Brain microvascular endothelial cell (primary cell): Measurements from ENCODE around the gene LHFPL2.
A peak's percentile ranks its signal among the peaks of the same experiment; 100 is the strongest.

Source experiments
- DNase-seq: peaks from one replicate; pipeline ENCODE4 v3.0.0-alpha.2; 2020
- H3K27ac ChIP-seq: fragments of 250-450 bp; sonication (Bioruptor Pico); 2 replicates; pipeline ENCODE4 v1.5.1; 2020; ENCODE audit warnings: mild to moderate bottlenecking, moderate library complexity
- H3K27me3 ChIP-seq: fragments of 250-450 bp; sonication (Bioruptor Pico); replicated peaks from 2 replicates; pipeline ENCODE4 v1.5.1; 2020; ENCODE audit warnings: mild to moderate bottlenecking
- H3K36me3 ChIP-seq: fragments of 250-450 bp; sonication (Bioruptor Pico); replicated peaks from 2 replicates; pipeline ENCODE4 v1.5.1; 2020; ENCODE audit warnings: mild to moderate bottlenecking
- H3K4me3 ChIP-seq: 2 replicates; pipeline ENCODE4 v1.5.1; 2011; ENCODE audit warnings: low read depth, mild to moderate bottlenecking, control low read depth, low read length, moderate library complexity
- in situ Hi-C: cut with HindIII; loops from 2 replicates; pipeline ENCODE4 v1.10.0; 2017; ENCODE audit warnings: low sequenced_read_pairs, low pct_ligation_motif_present
- TF ChIP-seq, protein P1 (sequence below): IDR thresholded peaks from 2 replicates; pipeline ENCODE4 v1.5.1; 2011; ENCODE audit warnings: low read depth, mild to moderate bottlenecking, moderate library complexity, low read length, control low read depth, inconsistent platforms; ENCODE audit errors: missing control alignments

Gene LHFPL2

GRCh38 chr5:78666041-78666444 lies 17.5 kb upstream of the LHFPL2 start:
- Histone ChIP-seq H3K27me3 (no peaks in the 10 kb centered on the region), H3K27ac (no peak overlapping the region), H3K4me3 (no peak overlapping the region), H3K36me3 (no peaks in the 10 kb centered on the region)
- TF ChIP-seq, protein P1, sequence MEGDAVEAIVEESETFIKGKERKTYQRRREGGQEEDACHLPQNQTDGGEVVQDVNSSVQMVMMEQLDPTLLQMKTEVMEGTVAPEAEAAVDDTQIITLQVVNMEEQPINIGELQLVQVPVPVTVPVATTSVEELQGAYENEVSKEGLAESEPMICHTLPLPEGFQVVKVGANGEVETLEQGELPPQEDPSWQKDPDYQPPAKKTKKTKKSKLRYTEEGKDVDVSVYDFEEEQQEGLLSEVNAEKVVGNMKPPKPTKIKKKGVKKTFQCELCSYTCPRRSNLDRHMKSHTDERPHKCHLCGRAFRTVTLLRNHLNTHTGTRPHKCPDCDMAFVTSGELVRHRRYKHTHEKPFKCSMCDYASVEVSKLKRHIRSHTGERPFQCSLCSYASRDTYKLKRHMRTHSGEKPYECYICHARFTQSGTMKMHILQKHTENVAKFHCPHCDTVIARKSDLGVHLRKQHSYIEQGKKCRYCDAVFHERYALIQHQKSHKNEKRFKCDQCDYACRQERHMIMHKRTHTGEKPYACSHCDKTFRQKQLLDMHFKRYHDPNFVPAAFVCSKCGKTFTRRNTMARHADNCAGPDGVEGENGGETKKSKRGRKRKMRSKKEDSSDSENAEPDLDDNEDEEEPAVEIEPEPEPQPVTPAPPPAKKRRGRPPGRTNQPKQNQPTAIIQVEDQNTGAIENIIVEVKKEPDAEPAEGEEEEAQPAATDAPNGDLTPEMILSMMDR: no peak
- DNase-seq: no peak
- in situ Hi-C loops: no loop called here

- DNase-seq: no peak
- Histone ChIP-seq H3K27ac (no peak overlapping the region), H3K36me3 (no peaks in the 10 kb centered on the region), H3K27me3 (no peaks in the 10 kb centered on the region), H3K4me3 (no peak overlapping the region)
- TF ChIP-seq, protein P1: no peak
- in situ Hi-C loops: no loop called here
Observed at GRCh38 chr5:78665534-78665933, 17.0 kb upstream of the LHFPL2 start.

DNA sequence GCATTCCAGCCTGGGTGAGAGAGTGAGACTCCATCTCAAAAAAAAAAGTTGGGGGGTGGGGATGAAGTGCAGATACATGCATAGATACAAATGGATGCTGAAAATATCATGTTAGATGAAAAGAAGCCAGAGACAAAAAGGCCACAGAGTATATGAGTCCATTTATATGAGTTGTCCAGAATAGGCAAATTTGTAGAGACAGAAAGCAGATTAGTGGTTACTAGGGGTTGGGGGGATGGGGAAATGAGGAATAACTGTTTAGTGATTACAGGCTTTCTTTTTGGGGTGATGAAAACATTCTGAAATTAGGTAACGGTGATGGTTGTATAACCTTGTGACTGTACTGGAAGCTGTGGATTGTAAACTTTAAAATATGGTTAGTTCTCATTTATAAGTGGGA lies 13.8 kb upstream of the LHFPL2 start:
- TF ChIP-seq, protein P1: no peak
- no peak overlapping the region for H3K27ac ChIP-seq
- no peak for DNase-seq
- no peak overlapping the region for H3K4me3 ChIP-seq
- in situ Hi-C loops: no loop called here
- no peaks in the 10 kb centered on the region for H3K36me3 ChIP-seq
- H3K27me3 ChIP-seq: no peaks in the 10 kb centered on the region

- H3K27me3 ChIP-seq: no peaks in the 10 kb centered on the region
- TF ChIP-seq, protein P1: no peak
- no peak for DNase-seq
- no peak overlapping the region for H3K4me3 ChIP-seq
- H3K36me3 ChIP-seq: no peaks in the 10 kb centered on the region
- in situ Hi-C loops: no loop called here
- H3K27ac ChIP-seq: no peak overlapping the region
Observed at GRCh38 chr5:78661691-78662090, 13.1 kb upstream of the LHFPL2 start.

- Histone ChIP-seq H3K27ac (no peak overlapping the region), H3K36me3 (no peaks in the 10 kb centered on the region), H3K4me3 (no peak overlapping the region), H3K27me3 (no peaks in the 10 kb centered on the region)
- TF ChIP-seq, protein P1: no peak
- DNase-seq: no peak
- in situ Hi-C loops: no loop called here
Observed at GRCh38 chr5:78661044-78661443, 12.5 kb upstream of the LHFPL2 start.

- in situ Hi-C loops: no loop called here
- peak overlapping the region; percentile 74 for H3K27ac ChIP-seq
- DNase-seq: no peak
- H3K4me3 ChIP-seq: no peak overlapping the region
- TF ChIP-seq, protein P1: no peak
- no peaks in the 10 kb centered on the region for H3K36me3 ChIP-seq
- H3K27me3 ChIP-seq: no peaks in the 10 kb centered on the region
Observed at GRCh38 chr5:78660401-78660800, 11.8 kb upstream of the LHFPL2 start.
